Measurements from ENCODE around the gene CCDC88C. TPM values are rescaled to one million over a fixed set of nuclear protein-coding genes. Genes with fewer than 3 reads are reported as not detected.
"Not testable (repeated sequence)": the region's sequence is repeated elsewhere in the genome, so short reads cannot be mapped to it uniquely, and the experiment has no call there.

CCDC88C gene, protein sequence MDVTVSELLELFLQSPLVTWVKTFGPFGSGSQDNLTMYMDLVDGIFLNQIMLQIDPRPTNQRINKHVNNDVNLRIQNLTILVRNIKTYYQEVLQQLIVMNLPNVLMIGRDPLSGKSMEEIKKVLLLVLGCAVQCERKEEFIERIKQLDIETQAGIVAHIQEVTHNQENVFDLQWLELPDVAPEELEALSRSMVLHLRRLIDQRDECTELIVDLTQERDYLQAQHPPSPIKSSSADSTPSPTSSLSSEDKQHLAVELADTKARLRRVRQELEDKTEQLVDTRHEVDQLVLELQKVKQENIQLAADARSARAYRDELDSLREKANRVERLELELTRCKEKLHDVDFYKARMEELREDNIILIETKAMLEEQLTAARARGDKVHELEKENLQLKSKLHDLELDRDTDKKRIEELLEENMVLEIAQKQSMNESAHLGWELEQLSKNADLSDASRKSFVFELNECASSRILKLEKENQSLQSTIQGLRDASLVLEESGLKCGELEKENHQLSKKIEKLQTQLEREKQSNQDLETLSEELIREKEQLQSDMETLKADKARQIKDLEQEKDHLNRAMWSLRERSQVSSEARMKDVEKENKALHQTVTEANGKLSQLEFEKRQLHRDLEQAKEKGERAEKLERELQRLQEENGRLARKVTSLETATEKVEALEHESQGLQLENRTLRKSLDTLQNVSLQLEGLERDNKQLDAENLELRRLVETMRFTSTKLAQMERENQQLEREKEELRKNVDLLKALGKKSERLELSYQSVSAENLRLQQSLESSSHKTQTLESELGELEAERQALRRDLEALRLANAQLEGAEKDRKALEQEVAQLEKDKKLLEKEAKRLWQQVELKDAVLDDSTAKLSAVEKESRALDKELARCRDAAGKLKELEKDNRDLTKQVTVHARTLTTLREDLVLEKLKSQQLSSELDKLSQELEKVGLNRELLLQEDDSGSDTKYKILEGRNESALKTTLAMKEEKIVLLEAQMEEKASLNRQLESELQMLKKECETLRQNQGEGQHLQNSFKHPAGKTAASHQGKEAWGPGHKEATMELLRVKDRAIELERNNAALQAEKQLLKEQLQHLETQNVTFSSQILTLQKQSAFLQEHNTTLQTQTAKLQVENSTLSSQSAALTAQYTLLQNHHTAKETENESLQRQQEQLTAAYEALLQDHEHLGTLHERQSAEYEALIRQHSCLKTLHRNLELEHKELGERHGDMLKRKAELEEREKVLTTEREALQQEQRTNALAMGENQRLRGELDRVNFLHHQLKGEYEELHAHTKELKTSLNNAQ (N-terminal part only)
- total RNA-seq, result 1 to 10 TPM; 3.5 to 5.0 TPM
- long read RNA-seq, partial matches to known transcripts, result 3 of 3 reads
- long read RNA-seq, other reads (novel, unspliced or antisense), result 0 of 3 reads

DNA sequence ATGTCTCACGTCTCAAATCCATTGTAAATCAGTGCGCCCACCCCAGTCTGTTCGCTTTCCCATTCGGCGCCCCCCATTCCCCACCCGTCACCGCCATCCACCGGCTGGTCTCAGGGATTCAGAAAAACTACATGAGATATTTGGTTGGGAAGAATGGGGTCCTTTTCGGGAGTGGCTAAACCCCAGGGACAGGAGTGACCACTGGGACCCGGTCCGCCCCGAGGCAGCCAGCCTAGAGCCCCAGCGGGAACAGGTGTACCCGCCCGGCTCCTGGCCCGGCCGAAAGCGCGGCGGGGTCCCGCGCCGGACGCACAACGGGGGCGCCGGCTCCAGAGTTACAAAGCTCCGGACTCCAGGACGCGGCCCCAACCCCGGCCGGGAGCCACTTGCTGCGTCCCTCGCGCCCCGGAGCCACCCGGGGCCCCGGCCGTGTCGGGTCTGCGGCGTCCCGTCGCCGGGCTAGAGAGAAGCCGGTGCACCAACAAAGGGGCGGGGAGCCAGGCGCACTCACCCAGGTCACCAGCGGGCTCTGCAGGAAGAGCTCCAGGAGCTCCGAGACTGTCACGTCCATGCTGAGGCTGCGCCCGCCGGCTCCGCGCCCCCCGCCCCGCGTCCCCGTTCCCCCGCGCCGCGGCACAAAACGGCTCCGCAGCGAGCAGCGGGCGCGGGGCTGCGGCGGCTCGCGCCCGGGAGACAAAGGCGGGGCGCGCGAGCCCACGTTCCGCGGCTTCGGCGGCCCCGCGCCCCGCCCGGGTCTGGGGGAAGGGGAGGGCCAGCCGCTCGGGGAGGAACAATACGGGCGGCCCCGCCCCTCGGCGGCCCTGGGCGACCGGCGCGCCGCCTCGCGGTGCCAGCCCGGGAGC is at the start of gene CCDC88C:
CCDC88C (minus strand) TSS at position 701 of the 863 bp plus-strand sequence; CDS start at position 571, 130 bp downstream.
- intact Hi-C loops (cut with DNase I), result loop anchor here in 1 of 2 donors (5.0 kb wide), 1 partner anchor 95 kb away; no protein-coding TSS in a partner anchor
- peak; percentile 58 to 69 for ATAC-seq
- peak; percentile 73 for DNase-seq

DNA sequence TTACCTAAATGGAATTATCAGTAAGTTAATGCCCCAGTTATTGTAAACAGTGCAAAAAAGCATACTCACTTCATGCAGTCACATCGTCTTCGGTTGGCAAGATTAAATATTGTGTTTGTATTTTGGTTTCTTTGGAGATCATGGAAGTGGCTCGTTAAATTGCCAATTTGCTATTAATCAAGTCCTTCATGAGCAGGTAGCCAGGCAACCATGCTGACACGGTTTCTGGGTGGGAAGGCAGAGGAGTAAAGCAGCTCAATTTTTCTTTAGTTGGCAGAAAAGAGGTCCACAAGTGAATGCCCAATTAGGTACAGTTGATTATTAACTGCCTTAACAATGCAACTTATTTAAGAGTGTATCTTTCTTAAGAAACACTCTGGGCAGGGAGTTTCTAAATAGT is 48.6 kb upstream of the CCDC88C start:
- DNase-seq, result no peak
- intact Hi-C loops (cut with DNase I), result no loop called here
- ATAC-seq, result no peak

DNA sequence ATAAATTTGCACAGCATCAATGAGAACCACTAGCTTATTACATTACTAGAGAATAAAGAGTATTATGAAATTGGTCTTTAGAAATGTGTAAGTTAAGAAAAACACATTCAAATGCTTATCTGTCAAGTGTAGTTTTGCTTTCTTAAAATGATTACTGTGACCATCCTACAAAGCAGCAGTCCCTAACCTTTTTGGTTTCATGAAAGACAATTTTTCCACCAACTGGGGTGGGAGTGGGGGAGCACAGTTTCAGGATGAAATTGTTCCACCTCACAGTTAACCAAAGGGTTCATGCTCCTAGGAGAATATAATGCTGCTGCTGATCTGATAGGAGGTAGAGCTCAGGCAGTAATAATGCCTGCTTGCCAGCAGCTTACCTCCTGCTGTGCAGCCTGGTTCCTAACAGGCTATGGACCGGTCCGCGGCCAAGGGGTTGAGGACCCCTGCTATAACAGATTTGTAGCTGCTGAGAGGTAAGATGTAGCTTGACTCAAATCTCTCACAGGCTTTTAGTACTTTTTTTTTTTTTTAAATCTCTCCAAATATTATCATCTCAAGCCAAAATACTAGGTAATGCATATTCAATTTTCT is 47.1 kb upstream of the CCDC88C start:
- no peak for DNase-seq
- intact Hi-C loops (cut with DNase I), result no loop called here
- ATAC-seq, result no peak

DNA sequence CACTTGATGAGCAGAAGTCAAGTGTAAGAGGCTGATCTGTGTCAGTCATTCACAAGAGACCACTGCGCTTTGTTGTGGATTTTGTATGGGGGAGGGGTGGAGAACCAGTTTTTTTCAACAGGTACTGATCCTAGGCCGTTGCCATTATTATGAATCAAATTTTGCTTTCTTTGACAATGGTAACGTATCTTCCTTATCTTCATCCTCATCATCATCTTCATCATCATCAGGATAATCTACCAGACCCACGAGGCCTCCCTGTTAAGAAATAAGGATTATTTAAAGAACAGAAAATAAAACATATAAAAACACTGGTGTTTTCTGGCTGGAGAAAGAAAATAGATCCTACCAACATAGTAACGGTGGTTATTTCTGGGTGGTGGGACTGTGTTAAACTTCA is 41.0 kb upstream of the CCDC88C start:
- no peak for DNase-seq
- no peak for ATAC-seq
- intact Hi-C loops (cut with DNase I), result no loop called here

DNA sequence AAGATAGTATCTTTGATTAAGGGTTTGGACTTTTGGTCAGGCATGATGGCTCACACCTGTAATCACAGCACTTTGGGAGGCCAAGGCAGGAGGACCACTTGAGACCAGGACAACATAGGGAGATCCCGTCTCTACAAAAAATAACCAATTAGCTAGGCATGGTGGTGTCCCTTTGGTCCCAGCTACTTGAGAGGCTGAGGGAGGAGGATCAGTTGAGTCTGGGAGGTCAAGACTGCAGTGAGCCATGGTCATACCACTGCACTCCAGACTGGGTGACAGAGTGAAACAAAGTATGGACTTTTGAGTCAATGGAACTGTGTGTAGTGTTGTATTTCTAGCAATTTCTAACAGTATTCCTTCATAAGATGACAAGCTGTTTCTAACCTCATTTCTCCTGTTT is 38.7 kb upstream of the CCDC88C start:
- no peak for DNase-seq
- intact Hi-C loops (cut with DNase I), result no loop called here
- ATAC-seq, result no peak

DNA sequence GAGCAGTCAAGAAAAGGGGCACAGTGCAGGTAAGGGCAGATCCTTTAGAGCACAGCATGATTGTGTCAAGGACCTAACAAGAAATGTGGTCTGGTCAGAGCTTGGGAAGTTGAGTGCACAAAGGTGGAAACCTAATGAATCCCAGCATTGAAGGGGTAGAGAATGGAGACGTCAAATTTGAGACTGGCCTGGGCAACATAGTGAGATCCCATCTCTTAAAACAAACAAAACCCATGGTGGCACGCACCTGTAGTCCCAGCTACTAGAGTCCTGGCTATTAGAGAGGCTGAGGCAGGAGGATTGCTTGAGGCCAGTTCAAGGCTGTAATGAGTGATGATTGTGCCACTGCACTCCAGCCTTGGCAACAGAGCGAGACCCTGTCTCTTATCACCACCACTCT is 37.0 kb upstream of the CCDC88C start:
- DNase-seq, result no peak
- intact Hi-C loops (cut with DNase I), result no loop called here
- ATAC-seq, result no peak

DNA sequence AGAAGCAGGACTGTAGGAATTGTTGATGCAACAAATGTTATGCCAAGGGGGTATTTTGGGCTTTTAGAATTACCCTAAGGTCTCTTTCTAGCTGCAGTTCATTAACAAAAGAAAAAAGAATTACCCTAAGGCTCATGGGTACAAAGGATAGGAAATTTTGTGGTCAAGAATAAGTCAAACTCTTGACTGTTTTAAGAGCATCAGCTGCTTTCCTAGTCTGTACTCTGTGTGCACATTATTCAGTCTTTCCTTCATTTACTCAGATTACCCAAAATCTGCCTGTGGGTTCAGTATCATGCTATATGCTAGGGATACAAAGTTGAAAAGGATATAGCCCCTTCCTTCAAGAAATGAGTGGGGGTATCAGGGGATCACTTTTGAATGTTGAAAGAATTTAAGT is 36.5 kb upstream of the CCDC88C start:
- ATAC-seq (no peak), DNase-seq (no peak)
- intact Hi-C loops (cut with DNase I), result no loop called here

DNA sequence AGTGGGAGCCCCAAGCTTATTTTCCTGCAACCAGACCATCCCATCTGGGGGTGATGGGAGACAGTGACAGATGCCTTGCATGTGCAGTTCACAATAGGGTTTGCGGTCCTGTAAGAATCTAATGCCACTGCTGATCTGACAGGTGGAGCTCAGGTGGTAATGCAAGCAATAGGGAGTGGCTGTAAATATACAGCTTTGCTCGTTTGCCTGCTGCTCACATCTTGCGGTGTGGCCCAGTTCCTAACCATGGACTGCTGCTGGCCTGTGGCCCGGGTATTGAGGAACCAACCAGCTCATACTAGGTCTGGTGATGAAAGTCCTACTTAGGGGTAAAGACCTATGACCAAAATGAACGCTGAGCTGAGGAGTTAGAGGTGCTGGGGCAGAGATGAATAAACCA is 36.1 kb upstream of the CCDC88C start:
- ATAC-seq, result peak in 1 of 2 donors; percentile 32
- intact Hi-C loops (cut with DNase I), result no loop called here
- no peak for DNase-seq

DNA sequence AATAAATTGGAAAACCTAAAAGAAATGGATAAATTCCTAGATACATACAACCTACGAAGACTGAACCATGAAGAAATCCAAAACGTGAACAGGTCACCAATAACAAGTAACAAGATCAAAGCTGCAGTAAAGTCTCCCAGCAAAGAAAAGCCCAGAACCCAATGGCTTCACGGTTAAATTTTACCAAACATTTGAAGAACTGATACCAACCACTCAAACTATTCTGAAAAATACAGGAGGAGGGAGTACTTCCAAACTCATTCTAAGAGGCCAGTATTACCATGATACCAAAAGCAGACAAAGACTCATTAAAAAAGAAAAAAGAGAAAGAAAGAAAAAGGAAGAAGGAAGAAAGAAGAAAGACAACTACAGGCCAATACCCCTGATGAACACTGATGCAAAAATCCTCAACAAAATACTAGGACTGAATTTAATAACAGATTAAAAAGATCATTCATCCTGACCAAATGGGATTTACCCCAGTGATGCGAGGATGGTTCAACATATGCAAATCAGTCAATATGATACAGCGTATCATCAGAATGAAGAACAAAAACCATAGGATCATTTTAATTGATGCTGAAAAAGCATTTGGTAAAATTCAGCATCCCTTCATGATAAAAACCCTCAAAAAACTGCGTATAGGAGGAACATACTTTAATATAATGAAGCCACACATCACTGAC is 26.9 kb upstream of the CCDC88C start:
- intact Hi-C loops (cut with DNase I), result no loop called here
- DNase-seq (no peak), ATAC-seq (no peak)

DNA sequence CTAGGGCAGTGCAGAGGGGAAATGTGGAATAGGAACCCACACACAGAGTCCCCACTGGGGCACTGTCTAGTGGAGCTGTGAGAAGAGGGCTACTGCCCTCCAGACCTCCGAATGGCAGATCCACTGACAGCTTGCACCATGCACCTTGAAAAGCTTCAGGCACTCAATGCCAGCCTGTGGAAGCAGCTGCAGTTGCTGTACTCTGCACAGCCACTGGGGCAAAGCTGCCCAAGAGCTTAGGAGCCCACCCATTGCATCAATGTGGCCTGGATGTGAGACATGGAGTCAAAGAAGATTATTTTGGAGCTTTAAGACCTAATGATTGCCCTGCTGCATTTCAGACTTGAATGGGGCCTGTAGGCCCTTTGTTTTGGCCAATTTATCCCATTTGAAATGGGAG is 21.7 kb upstream of the CCDC88C start:
- no peak for DNase-seq
- intact Hi-C loops (cut with DNase I), result no loop called here
- no peak for ATAC-seq

DNA sequence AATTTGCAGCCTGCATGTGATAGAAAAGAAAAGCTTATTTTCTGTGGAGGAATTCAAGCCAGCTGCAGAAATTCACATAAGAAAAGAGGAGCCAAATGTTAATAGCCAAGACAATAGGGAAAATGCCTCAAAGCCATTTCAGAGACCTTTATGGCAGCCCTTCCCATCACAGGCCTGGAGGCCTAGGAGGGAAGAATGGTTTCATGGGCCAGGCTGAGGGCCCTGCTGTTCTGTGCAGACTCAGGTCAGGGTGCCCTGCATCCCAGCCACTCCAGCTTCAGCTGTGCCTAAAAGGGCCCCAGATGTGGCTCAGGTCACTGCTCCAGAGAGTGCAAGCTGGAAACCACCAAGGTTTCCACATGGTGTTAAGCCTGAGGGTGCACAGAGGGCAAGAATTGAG is 21.2 kb upstream of the CCDC88C start:
- ATAC-seq (no peak), DNase-seq (no peak)
- intact Hi-C loops (cut with DNase I), result no loop called here

DNA sequence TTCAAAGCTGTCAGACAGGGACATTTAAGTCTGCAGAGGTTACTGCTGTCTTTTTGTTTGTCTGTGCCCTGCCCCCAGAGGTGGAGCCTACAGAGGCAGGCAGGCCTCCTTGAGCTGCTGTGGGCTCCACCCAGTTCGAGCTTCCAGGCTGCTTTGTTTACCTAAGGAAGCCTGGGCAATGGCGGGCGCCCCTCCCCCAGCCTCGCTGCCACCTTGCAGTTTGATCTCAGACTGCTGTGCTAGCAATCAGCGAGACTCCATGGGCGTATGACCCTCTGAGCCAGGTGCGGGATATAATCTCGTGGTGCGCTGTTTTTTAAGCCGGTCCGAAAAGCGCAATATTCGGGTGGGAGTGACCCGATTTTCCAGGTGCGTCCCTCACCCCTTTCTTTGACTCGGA is 18.6 kb upstream of the CCDC88C start:
- intact Hi-C loops (cut with DNase I); DNase-seq; ATAC-seq: not testable (repeated sequence)

DNA sequence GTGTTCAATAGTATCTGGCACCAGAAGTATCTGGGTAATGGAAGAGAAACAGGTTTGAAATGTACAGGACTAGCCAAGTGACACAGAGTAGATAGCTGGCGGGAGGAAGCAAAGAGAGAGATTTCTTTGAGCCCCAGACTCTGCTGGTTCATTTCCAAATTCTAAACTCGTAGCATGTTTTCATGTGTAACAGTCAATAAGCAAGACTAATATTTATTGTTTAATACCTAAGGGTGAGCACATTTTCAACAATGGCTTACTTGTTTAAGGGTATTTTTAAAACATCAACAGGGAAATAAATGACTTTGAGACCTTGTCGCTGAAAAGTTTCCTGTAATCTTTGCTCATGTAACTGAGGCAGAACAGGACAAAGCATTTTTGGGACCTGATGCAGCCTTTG is 11.8 kb upstream of the CCDC88C start:
- intact Hi-C loops (cut with DNase I), result no loop called here
- no peak for ATAC-seq
- DNase-seq, result no peak

DNA sequence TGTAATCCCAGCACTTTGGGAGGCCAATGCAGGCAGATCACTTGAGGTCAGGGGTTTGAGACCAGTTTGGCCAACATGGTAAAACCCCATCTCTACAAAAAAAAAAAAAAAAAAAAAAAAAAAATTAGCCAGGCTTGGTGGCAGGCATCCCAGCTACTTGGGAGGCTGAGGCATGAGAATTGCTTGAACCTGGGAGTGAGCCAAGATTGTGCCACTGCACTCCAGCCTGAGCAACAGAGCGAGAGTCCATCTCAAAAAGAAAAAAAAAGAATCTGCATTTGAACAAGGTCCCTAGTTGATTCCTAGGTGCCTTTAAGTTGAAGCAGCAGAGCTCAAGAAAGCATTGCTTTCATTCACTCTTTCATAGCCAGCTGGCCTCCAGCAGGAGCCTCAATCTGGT is 11.3 kb upstream of the CCDC88C start:
- ATAC-seq, DNase-seq: not testable (repeated sequence)

DNA sequence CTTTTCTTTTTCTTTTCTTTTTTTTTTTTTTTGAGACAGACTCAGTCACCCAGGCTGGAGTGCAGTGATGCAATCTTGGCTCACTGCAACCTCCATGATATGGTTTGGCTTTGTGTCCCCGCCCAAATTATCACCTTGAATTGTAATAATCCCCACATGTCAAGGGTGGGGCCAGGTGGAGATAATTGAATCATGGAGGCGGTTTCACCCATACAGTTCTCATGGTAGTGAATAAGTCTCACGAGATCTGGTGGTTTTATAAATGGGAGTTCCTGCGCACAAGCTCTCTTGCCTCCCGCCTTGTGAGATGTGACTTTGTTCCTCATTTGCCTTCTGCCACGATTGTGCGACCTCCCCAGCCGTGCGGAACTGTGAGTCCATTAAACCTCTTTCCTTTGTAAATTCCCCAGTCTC is 7.9 kb upstream of the CCDC88C start:
- DNase-seq; intact Hi-C loops (cut with DNase I); ATAC-seq: not testable (repeated sequence)

More for the DNA sequence above, 11.3 kb upstream of the CCDC88C start:
- intact Hi-C loops (cut with DNase I), result not testable (repeated sequence)

DNA sequence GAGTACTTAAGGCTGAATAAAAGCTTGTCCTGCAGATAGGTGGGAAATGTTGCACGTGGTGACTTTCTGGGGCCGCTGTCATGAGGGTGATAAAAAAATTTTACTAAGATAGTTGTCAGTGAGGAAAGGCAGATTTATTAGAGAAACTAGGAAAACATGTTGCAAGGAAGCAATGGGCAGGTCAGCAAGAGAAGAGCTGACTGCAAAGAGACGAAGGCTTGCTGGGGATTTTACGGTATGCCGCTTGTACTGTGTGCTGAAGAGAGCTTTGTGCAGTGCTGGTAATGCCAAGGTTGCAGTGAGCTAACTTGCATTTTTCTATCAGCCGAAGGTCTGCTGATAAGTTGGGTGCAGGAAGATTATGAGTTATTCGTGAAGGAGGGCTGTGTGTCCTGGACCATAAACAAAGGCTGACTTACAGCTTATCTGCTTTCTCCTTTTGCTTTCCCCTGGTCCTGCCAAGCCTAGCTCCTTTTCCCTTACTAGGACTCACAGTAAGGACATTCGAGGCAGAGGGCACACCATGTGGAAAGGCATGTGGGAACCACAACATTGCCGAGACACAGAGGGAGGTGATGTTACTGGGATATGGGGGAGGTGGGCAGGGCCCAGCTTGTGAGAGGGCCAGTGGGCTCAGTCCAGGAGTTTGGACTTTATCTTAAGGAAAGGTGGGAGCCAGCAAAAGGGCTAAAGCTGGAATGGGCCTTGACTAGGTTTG is 7.4 kb upstream of the CCDC88C start:
- ATAC-seq (peak in 1 of 2 donors; percentile 23), DNase-seq (no peak)
- intact Hi-C loops (cut with DNase I), result no loop called here

DNA sequence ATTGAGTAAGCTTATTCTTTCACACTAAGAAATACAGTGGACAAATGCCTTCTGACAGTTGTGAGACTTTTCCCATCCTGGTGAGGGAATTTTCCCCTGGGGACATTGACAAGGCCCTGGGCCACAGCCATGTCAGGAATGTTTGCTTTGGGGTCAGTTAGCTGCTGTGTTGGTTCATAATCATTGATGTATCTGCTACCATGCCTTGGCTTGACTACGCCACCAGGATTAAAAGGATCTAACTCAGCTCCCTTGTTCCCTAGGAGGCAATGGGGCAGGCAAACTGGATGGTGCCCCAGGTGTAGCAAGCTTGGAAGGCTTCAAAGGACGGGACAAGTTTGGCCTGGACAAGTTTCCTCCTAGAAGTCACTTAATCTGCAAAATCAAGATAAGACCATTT is 3.1 kb upstream of the CCDC88C start:
- ATAC-seq (no peak), DNase-seq (no peak)
- intact Hi-C loops (cut with DNase I), result no loop called here

All from left cardiac atrium (tissue), 4 donors.